ENCODE data around the gene TOMM40. TPM values are rescaled to one million over a fixed set of nuclear protein-coding genes. Genes with fewer than 3 reads are reported as not detected.

Gene TOMM40
- 100 to 1,000 TPM in 1 of 4 donors, 10 to 100 TPM in 3; 75.1 to 148 (median 86.0) TPM for total RNA-seq

DNA sequence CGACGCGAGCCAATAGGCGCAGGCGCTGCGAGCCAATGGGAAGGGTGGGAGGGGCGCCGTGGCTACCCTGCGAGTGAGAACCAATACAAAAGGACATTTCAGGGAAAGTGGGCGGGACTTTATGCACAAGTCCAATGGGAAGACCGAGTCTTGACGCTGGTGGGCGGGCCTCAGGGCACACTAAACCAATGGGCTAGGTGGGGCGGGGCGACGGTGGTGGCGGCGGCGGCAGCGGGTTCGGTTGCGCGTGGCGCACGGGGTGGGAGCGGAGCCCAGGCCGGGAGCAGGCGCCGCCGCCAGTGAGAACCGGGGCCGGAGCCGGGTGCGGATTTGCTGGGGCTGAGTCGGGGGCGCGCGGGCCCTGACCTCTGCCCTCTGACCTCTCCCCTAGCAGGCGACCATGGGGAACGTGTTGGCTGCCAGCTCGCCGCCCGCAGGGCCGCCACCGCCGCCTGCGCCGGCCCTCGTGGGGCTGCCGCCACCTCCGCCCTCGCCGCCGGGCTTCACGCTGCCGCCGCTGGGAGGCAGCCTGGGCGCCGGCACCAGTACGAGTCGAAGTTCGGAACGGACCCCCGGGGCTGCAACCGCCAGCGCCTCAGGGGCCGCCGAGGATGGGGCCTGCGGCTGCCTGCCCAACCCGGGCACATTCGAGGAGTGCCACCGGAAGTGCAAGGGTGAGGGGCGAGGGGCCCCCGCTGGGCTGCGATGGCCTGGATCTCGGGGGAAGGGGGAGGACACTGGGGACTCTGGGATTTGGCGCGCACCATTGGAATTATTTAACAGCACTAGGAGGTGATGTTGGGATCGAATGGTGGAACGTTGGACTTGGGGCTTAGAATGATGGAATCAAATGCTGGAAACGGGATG is at the start of gene TOMM40:
Gene TOMM40 (plus strand): TSS at position 239 of the 867 bp plus-strand sequence. CDS start 162 bp downstream, at position 401.
- intact Hi-C loops (cut with DNase I; ENCODE audit: low total_unique reads), result loop anchor here (5.0 kb wide), 1 partner anchor 66 kb away; the partner anchor contains the start of gene CLPTM1
- H3K27me3 ChIP-seq, result no peaks in the 10 kb centered on the region
- no peak for DNase-seq

DNA sequence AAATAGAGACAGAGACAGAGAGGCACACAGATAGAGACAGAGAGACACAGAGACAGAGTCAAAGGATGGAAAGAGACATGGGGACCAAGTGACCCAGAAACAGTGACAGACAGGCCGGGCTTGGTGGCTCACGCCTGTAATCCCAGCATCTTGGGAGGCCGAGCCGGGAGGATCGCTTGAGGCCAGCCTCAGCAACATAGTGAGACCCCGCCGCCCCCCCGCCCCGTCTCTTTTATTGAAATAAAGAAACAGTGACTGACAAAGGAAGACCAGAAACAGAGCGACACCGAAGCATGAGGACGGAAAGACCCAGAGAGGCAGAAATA is 45.8 kb upstream of the TOMM40 start:
- DNase-seq (peak in 1 of 2 donors; percentile 29), ATAC-seq (peak in 1 of 2 donors; percentile 1)
- intact Hi-C loops (cut with DNase I; ENCODE audit: low total_unique reads) (loop anchor here (1.0 to 5.0 kb wide), 4 partner anchors 61 to 157 kb away; partner anchors contain the start of genes CLPTM1 and RELB), in situ Hi-C loops (cut with MboI; ENCODE audit: low sequenced_read_pairs in 4 of 4) (no loop called here)
- Histone ChIP-seq H3K4me1 (peaks cover 12 to 23% of the 10 kb centered on the region in 2 donors), H3K36me3 (no peaks in the 10 kb centered on the region), H3K27ac (peak overlapping the region; percentile 82 to 93 (median 90)), H3K27me3 (no peaks in the 10 kb centered on the region), H3K4me3 (peak overlapping the region; percentile 54 to 94 (median 80)), H3K9me3 (no peaks in the 10 kb centered on the region)
- TF ChIP-seq, protein P1, sequence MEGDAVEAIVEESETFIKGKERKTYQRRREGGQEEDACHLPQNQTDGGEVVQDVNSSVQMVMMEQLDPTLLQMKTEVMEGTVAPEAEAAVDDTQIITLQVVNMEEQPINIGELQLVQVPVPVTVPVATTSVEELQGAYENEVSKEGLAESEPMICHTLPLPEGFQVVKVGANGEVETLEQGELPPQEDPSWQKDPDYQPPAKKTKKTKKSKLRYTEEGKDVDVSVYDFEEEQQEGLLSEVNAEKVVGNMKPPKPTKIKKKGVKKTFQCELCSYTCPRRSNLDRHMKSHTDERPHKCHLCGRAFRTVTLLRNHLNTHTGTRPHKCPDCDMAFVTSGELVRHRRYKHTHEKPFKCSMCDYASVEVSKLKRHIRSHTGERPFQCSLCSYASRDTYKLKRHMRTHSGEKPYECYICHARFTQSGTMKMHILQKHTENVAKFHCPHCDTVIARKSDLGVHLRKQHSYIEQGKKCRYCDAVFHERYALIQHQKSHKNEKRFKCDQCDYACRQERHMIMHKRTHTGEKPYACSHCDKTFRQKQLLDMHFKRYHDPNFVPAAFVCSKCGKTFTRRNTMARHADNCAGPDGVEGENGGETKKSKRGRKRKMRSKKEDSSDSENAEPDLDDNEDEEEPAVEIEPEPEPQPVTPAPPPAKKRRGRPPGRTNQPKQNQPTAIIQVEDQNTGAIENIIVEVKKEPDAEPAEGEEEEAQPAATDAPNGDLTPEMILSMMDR (IDR thresholded peaks at IDR 0.05 in 4 of 5, conservative IDR thresholded peaks at IDR 0.05 in 1 of 5), result no peak
- no peak for TF ChIP-seq POLR2A (IDR thresholded peaks at IDR 0.05)

More for the DNA sequence above, at the start of gene TOMM40:
- Histone ChIP-seq H3K27ac (peak within 1 kb of the TSS; percentile 92 to 95 (median 94)), H3K4me3 (peak within 1 kb of the TSS; percentile 72 to 81 (median 74)), H3K9me3 (no peaks in the 10 kb centered on the region), H3K36me3 (peaks cover 2 to 37% of the 10 kb centered on the region in 2 donors), H3K4me1 (peaks cover 18 to 23% of the 10 kb centered on the region in 2 donors)
- peak; percentile 89 to 91 for ATAC-seq
- in situ Hi-C loops (cut with MboI; ENCODE audit: low sequenced_read_pairs in 4 of 4), result loop anchor here in 1 of 4 donors (10.0 kb wide), 1 partner anchor 64 kb away; the partner anchor contains the start of gene CLPTM1
- TF ChIP-seq, protein P1 (IDR thresholded peaks at IDR 0.05 in 4 of 5, conservative IDR thresholded peaks at IDR 0.05 in 1 of 5), result peak in 2 of 5 experiments; percentile 8 to 33
- peak; percentile 58 to 77 for TF ChIP-seq POLR2A (IDR thresholded peaks at IDR 0.05)

DNA sequence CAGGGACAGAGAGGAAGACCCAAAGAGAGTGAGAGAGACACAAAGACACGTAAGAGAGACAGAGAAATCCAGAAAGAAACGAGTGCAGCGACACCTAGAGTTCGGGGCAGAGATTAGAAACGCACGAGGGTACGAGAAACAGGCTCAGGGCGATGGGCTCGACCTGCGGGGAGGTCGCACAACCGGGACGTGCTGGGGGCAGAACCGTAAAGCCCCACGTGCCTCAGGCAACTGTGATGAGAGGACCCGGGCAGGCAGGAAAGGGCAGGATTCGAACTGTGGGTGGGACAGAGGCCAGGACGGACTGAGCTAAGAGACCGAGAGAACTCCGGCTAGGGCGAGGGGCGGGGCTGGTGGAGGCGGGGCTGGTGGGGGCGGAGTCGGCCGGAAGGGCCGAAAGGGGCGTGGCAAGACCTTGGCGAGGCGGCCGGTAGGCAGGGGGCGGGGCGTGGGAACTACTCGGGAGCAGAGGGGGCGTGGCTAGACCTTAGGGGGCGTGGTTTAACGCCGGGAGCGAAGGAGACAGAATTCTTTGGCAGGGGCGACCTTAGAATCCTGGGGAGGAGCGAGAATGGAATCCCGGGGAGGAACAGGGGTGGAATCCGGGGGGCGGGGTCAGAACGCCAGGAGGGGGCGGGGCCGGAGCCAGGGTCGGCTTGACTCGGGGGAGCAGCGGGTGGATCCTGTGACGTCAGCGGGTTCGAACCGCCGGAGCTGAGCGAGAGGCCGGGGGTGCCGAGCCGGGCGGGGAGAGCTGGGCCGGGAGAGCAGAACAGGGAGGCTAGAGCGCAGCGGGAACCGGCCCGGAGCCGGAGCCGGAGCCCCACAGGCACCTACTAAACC is 45.2 kb upstream of the TOMM40 start, which contains the start of gene NECTIN2:
Gene NECTIN2 (plus strand): TSS at position 686 of the 843 bp plus-strand sequence. CDS start 229 bp downstream, outside the sequence.
- no peaks in the 10 kb centered on the region for H3K27me3 ChIP-seq
- H3K4me3 ChIP-seq, result peak within 1 kb of the TSS; percentile 76 to 96 (median 90)
- intact Hi-C loops (cut with DNase I; ENCODE audit: low total_unique reads), result loop anchor here (1.0 to 5.0 kb wide), 6 partner anchors 44 to 333 kb away; partner anchors contain the start of genes BLOC1S3, CLPTM1, RELB and TRAPPC6A
- peaks cover 12 to 23% of the 10 kb centered on the region in 2 donors for H3K4me1 ChIP-seq
- in situ Hi-C loops (cut with MboI; ENCODE audit: low sequenced_read_pairs in 4 of 4), result no loop called here
- no peaks in the 10 kb centered on the region for H3K36me3 ChIP-seq
- TF ChIP-seq POLR2A (IDR thresholded peaks at IDR 0.05), result peak; percentile 78 to 87
- TF ChIP-seq, protein P1 (IDR thresholded peaks at IDR 0.05 in 4 of 5, conservative IDR thresholded peaks at IDR 0.05 in 1 of 5), result peak; percentile 43 to 67 (median 59)
- peak within 1 kb of the TSS; percentile 82 to 93 (median 90) for H3K27ac ChIP-seq
- H3K9me3 ChIP-seq, result no peaks in the 10 kb centered on the region
- ATAC-seq, result peak; percentile 76 to 77
- peak; percentile 97 for DNase-seq

DNA sequence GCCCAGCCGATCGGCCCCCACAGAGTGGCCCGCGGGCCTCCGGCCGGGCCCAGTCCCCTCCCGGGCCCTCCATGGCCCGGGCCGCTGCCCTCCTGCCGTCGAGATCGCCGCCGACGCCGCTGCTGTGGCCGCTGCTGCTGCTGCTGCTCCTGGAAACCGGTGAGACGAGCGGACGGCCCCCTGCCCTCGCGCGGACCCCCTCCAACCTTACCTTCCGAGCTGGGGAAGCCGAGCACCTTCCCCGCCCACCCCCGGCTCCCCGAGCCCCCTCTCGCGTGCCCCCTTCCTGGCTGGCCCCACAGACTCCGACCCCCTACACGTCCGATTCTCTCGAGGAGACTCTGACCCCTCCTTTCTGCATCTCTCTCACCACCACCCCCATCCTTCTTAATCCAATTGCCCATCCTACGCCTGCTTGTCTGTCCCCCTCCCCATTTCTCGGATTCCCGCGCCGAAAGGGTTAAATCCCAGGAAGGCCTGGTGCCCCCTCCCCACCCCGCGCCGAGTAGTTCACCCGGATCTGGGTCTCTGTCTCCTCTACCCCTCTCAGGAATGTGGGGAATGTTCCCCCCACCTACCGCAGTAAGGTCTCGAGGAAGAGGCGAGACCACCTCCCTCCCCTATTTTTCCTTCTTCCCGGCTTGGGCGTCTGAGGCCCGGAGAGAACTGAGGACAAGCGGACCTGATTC is 44.5 kb upstream of the TOMM40 start:
- ATAC-seq (no peak), DNase-seq (no peak)
- intact Hi-C loops (cut with DNase I; ENCODE audit: low total_unique reads) (loop anchor here (1.0 to 5.0 kb wide), 5 partner anchors 44 to 332 kb away; partner anchors contain the start of genes BLOC1S3, CLPTM1, RELB and TRAPPC6A), in situ Hi-C loops (cut with MboI; ENCODE audit: low sequenced_read_pairs in 4 of 4) (no loop called here)
- peak overlapping the region; percentile 82 to 93 (median 90) for H3K27ac ChIP-seq
- H3K9me3 ChIP-seq, result no peaks in the 10 kb centered on the region
- H3K36me3 ChIP-seq, result no peaks in the 10 kb centered on the region
- H3K4me3 ChIP-seq, result peak overlapping the region; percentile 76 to 96 (median 90)
- H3K27me3 ChIP-seq, result no peaks in the 10 kb centered on the region
- TF ChIP-seq, protein P1 (IDR thresholded peaks at IDR 0.05 in 4 of 5, conservative IDR thresholded peaks at IDR 0.05 in 1 of 5), result no peak
- TF ChIP-seq POLR2A (IDR thresholded peaks at IDR 0.05), result no peak
- H3K4me1 ChIP-seq, result peaks cover 12 to 23% of the 10 kb centered on the region in 2 donors
